GM21786 (cell line): ENCODE results near the gene MEIOB.
"Not testable (repeated sequence)": the region's sequence is repeated elsewhere in the genome, so short reads cannot be mapped to it uniquely, and the experiment has no call there.

Experiments
- ATAC-seq: cut with Tn5 transposase; IDR thresholded peaks from one replicate; pipeline ENCODE4 v1.9.1; 2021; ENCODE audit not compliant: unreplicated experiment

The MEIOB gene

DNA sequence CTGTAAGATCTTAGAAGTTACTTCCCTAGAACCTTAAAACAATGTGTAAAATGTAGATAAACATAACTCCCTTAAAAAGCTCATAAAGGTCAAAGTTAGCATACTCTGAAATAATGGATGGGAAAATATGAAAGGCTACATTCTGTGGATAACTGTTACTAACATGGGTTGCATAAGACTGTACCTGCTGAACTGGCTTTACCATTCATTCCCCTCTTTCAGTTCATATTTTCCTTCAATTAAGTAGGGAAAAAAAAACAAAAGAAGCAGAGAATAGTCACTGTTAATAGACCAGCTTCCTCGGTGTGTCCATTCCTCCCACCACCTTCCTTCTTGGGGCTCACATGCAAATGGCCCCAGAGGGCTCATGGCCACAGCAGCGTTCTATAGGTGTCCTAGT is 7.5 kb upstream of the MEIOB start:
- ATAC-seq = no peak

DNA sequence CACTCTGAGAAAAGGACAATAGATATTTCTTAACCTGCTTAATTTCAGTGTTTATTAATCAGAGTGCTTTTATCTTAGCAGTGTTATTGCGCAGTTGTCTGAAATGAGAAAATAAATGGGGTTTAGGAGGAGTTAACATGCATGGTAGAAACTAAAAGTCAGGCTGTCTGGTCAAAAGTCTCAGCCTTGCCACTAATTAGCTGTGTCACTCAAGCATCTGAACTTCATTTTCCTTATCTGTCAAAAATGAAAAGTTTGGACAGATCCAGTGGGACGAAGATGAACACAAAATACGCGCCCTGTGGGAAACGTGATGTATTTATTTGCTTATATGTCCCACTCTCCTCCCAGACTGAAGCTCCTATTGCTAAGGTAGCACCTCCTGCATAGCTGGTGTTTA is 6.3 kb upstream of the MEIOB start:
- no peak for ATAC-seq

DNA sequence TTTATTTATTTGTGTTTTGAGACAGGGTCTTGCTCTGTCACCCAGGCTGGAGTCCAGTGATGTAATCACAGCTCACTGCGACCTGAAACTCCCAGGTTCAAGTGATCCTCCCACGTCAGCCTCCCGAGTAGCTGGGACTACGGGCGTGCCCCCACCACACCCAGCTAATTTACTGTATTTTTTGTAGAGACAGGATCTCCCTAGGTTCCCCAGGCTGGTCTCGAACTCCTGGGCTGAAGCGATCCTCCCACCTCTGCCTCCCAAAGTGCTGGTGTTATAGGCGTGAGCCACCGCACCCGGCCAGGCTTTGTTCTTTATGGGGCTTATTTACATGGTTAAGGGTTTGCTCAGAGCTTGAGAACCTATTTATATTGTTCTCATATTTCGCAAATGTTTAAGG is 5.8 kb upstream of the MEIOB start:
- ATAC-seq = no peak

DNA sequence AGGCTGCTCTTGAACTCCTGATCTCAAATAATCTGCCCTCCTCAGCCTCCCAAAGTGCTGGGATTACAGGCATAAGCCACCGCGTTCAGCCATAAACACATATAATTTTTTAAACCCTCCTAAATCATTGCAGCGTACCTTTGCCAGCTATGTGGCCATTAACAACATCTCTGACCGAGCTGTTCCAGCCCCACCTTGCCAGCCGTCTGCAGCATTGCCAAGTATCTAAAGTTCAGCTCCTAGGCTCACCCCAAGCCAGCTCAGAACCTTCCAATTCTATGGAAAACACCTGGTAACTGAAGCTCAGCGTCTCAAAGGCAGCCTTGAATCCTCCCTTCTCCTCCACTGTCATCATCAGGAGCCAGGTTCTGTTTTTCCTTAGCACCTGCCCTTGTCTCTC is 5.1 kb upstream of the MEIOB start:
- no peak for ATAC-seq

DNA sequence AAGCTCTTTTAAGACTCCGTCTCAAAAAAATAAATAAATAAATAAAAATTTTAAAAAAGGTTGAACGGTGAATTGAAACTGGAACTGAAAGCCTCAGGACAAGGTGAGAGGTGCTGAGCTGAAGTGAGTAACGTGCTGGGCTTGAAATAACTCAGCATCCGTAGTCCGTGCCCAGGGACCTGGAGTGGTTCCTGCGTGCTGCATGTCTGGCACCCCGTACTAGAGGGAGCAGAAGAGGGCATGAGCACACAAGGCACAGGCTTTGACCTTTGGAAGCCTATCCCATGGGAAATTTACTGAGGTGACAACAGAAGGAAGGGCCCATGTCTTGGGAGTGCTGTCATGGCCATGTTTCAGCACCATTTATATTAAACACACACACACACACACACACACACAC is 4.5 kb upstream of the MEIOB start:
- no peak for ATAC-seq

DNA sequence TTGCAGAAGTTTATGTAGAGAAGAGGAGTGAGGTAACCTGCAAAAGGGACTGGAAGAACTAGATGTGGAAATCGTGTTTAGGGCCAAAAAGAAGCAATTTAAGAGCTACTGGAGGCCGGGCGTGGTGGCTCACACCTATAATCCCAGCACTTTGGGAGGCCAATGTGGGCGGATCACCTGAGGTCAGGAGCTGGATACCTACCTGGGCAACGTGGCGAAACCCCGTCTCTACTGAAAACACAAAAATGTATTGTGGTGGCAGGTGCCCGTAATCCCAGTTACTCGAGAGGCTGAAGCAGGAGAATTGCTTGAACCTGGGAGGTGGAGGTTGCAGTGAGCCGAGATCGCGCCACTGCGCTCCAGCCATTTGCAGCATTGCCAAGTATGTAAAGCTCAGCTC is 4.1 kb upstream of the MEIOB start:
- not testable (repeated sequence) for ATAC-seq

DNA sequence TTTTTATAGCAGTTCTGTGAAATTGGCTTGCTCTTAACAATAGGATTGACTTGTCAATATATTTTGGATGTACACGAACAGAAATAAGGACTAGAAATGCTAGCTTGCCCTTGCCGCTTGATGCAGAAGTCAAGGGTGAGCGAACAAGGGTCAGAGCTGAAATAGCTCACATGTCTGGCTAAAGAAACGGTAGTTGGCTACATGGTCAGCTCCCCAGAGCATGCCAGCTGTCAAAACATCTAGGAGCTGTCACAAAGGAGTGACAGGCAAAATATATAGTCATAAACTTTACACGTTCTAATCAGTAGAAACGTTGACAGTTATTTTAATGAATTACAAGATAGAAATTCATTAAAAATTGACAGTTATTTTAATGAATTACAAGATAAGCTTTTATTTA is 2.9 kb upstream of the MEIOB start:
- no peak for ATAC-seq

DNA sequence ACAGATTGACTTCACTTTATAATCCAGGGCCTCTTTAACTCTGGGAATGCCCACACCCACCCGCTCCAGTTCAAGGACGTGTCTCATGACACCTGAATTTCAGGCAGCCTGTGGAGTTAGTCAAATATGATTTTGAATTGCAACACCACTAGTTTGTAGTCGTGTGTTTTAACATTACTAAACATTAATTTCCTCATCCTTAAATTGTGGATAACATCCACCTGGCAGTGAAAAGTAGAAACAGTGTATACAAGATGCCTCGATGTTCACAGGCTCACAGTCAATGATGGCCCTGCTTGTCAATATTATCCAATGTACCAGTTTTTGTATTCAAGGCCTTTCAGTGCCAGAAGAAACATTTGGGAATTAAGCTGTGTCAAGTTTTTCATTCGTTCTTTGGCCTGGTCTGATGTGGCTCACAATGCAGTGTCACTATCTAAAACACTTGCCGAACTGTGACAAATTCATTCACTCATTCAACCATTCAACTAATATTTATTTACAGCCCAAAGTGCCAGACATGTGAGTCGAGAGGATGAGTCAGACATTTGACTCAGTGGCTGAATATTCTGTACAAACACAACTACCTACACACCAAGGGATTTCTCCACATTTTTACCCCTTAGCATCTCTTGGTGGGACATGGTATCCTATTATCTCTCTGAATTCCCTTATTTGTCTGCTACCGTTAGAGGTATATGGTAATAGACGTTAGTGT is 1.4 kb downstream of the MEIOB start:
- ATAC-seq = no peak

DNA sequence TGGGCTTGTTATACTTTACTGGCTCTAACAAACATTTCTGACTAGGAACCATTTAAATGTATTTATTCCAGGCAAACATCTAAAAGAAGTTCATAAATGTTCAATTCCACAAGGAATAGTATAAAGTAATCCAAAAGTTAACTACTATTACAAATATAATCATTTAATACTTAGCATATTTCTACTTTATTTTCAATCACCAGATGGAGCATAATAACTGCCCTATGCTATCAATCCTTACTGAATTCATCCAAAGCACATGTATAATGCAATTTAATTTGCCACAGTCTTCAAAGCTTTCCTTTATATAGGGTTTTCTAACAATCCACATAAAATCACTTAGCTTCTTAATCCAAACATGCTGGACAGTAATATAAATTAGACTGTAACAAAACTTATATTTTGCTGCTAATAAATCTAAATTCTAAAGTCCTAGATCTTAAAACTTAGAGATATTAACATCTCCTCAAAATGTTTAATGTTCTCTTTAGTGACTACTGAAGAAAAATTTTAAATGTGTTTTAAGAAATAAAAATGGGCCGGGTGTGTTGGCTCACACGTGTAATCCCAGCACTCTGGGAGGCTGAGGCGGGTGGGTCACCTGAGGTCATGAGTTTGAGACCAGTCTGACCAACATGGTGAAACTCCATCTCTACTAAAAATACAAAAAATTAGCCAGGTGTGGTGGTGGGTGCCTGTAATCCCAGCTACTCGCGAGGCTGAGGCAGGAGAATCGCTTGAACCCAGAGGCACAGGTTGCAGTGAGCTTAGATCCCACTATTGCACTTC is 5.9 kb downstream of the MEIOB start:
- ATAC-seq = no peak

DNA sequence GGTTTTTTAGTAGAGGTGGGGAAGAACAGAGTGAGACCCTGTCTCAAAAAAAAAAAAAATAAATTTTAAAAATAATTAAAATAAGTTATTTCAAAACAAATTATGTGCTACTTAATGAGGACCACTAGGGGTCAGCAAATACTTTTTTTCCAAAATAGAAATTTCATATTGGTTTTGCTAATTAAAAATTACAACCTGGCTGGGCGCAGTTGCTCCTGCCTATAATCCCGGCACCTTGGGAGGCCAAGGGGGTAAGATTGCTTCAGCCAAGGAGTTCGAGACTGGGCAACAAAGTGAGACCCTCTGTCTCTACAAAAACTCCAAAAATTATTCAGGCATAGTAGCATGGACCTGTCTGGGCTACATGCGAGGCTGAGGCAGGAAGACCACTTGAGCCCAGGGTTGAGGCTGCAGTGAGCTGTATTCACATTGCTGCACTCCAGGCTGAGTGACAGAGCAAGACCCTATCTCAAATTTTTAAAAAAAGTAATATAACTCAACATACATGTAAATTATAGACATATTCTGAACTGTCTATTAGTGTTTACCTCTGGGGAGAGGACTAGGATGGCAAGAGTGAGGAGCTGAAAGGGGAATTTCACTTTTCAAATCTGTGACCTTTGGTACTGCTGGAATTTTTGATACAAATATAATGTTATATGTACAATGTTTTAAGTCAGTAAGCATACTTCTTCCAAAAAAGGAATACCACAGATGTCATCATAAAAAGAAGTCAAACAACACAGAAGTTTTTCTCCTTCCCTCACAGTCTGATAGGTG is 8.1 kb downstream of the MEIOB start:
- ATAC-seq = no peak

DNA sequence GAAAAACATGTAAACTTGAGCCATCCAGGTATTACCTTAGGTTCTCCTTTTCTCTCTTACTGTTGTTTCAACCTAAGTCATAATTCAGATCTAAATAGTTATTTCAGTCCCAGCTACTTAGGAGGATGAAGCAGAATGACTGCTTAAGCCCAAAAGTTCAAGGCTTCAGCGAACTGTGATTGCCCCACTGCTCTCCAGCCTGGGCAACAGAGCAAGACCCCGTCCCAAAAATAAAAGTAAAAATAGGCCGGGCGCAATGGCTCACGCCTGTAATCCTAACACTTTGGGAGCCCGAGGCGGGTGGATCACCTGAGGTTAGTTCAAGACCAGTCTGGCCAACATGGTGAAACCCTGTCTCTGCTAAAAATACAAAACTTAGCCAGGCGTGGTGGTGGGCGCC is 9.6 kb downstream of the MEIOB start:
- no peak for ATAC-seq

DNA sequence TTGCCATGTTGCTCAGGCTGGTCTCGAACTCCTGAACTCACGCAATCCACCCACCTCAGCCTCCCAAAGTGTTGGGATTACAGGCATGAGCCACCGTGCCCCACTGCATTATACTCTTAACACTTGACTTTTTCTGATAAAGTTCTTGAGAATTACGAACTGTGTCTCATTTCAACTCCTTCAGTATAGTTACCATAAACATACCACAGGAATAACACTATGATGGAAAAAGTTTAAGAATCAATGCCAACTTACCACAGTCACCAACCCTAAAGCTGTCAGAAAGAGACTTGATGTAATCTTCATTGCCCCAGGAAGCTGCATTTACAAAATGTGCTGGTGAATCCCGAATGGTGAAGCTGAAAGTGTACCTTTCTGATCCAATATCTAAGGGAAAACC is 10.2 kb downstream of the MEIOB start:
- ATAC-seq = no peak

DNA sequence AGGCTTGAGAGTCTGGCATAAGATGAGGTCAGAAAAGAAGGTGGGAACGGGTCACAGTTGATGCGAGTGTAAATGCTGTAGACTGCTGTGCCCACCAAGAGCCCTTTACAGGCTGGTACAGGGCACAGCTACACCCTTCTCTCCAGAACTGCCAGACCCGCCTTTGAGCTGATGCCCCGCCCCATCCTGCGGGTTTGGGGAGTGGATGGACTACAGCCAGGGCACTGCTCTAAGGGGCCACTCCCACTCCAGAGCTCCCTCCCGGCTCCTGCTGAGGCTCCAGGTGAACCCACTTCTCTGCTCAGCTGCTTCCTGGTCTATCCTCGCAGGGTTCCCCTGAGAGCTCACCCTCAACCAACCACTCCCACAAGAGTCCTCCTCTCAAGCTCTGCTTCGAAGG is 12.3 kb downstream of the MEIOB start:
- ATAC-seq = no peak

DNA sequence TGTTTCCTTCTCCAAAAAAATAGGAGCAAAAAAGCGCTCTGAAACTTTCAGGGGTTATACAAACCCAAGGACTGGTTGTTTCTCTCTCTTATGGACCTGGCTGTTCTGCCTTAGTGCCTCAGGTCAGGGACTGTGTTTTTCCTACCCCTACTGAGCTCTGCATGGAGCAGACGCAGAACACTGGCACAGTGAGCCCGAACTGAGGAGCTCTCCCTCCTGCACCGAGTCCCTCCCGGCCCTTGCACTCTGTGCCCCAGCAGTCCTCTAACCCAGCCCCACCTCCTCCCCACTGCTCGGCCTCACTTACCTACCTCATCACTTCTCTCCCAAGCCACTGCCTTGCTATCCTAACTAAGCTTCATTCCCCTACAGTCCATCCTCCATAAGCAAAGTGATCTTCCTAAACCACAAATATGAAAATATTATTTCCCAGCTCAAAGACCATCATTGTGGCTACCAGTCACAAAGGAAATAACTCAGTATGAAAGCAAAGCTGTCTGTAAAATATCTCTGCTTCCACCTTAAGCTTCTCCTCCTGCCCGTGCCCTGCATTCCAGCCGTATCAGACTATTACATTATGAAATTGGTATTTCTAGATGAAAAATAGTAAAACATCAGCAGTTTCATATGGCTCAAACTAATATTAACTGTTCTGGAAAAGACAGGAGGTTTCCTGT is 13.6 kb downstream of the MEIOB start:
- ATAC-seq = no peak

DNA sequence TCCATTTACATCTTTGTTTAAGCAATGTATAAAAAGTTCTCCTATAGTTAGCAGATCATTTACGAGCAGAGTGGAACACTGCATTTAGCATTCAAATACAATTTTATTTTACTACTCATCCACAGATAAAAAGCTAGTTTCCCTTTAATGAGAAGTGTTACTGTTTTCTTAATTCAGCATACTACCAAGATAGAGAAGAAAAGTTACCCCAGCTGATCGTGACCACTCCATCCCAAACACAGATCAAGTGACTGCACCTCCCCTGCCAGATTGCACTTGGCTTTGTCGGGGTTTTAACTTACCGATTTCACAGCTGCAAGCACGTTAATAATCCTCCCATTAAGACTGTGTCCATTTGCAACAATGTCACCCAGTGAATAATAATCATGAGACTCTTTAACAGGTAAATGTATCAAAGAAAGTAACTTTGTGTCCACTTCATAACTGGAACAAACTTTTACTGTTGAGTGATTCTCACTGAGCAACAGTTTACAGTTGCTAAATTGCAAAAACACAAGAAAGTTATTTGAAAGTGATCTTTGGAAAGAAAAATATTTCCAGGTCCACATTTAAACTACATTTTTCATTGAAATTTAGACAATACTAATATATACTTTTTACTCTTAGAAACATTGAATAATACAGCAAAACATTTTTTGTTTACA is 14.4 kb downstream of the MEIOB start:
- no peak for ATAC-seq

DNA sequence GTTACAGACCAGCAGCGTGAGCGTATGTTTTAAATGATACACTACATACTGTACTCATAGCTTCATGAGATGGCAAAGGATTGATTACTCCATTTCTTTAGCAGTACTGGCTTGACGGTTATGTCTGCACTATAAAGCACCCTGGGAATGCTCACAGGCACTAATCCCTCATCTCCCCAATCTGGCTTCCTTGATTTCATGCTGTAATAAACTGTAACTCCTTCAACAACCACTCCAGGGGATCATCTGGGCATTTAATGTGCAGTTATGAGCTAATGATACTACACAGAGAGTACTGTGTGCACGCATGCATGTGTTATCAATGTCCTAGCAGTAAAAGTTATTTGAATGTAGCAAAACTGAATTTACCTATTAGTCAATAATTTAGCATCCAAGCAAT is 20.2 kb downstream of the MEIOB start:
- no peak for ATAC-seq

DNA sequence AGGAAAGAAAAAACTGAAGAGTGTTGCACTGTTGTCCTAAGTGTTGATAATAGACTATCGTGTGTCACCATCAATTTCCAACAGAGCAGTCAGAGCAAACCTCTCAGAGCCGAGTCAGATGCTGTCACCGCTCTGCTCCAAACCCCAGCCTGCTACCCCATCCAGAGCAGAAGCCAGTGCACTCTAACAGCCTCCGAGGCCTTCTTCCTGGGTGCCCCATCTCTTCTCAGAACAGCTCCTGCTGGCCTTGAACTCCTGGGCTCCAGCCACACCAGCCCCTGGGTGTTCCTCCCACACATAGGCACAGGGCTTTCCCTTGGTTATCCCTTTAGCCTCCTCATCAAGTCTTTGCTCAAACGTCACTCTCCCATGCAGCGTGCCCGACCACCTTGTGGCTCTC is 21.0 kb downstream of the MEIOB start:
- no peak for ATAC-seq

DNA sequence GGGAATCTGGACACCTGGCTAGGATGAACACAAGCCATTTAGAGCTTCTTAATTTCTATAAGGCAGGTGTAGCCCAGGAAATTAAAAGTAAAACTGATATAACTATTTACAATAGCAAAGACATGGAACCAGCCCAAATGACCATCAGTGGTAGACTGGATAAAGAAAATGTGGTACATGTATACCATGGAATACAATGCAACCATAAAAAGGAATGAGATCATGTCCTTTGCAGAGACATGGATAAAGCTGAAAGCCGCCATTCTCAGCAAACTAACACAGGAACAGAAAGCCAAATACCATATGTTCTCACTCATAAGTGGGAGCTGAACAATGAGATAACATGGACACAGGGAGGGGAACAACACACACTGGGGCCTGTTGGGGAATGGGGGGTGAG is 25.5 kb downstream of the MEIOB start:
- no peak for ATAC-seq

DNA sequence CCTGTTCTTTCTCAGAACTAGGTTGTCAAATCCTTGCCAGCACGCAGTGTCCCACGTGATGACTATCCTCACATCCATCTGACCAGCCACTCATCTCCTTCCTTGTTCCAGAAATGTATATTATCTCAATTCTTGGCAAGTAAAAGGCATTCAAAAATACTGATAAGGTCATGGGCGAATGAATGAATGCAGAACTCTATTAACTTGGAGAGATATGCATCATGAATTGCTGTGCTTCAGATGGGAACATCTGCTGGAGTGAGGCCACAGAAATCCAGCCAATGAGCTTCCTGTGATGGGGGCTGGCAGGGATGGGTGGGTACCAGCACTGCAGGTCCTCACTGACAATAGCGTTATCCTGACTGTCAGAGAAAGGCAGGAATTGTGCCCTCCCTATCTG is 26.0 kb downstream of the MEIOB start:
- ATAC-seq = no peak

DNA sequence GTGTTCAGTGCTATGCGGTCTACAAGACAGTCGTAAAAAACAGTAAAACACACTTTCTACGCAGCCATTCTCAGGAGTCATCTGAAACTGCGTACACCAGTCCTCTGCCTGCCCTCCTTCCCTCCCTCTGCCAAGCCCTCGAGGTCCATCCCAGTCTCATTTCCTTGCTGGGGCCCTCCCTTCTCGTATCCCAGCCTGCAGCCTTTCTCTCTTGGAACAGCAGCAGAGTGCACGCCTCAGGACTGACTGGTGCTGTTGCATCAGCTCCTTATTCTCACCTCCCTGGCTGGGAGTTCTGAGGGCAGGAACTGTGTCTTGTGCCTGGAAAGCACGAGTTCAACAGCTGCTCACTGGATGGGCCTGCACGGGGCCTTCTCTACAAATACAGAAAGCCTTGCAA is 32.4 kb downstream of the MEIOB start:
- ATAC-seq = no peak

DNA sequence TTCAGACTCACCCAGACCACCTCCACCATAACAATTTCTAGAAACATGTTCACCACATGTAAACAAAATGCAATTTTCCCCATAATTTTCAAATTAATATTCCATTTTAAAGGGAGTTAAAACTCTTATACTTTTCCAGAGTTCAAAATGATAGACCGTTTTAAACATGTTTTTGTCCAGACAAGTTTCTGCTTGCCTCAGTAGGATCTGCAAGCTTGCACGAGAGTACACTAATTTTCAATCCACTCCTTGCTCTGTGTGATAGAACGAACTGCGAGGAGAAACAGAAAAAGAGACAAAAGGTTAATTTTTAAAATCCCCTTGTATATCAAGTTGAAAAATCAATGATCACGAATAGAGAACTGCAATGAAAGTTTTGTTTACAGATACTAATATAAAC is 37.9 kb downstream of the MEIOB start:
- ATAC-seq = no peak
